HG02840 (cell line): ENCODE measurements around the gene BLVRA.

Experiments
- ATAC-seq: cut with Tn5 transposase; IDR thresholded peaks from one replicate; pipeline ENCODE4 v1.9.1; 2021; ENCODE audit warnings: mild to moderate bottlenecking, moderate library complexity, moderate number of reproducible peaks; ENCODE audit not compliant: unreplicated experiment, low FRiP score

BLVRA gene

GRCh38 chr7:43850348-43851116 is 92.1 kb downstream of the BLVRA start:
- no peak for ATAC-seq

GRCh38 chr7:43851805-43852204 is 93.3 kb downstream of the BLVRA start:
- no peak for ATAC-seq

- no peak for ATAC-seq
Measured at GRCh38 chr7:43855176-43855575, 96.7 kb downstream of the BLVRA start.

GRCh38 chr7:43856316-43856715 is 97.8 kb downstream of the BLVRA start:
- no peak for ATAC-seq
